Naive thymus-derived CD4-positive, alpha-beta T cell (primary cell): ENCODE results near the gene MRGPRF. TPM values are rescaled to one million over a fixed set of nuclear protein-coding genes. Genes with fewer than 3 reads are reported as not detected.

Experiments used
- ATAC-seq: fragments of 150-1000 bp; cut with Tn5 transposase; 2 replicates; pipeline ENCODE4 v1.10.0; 2021; ENCODE audit warnings: mild to moderate bottlenecking, moderate library complexity
- CTCF ChIA-PET: fragments of 350-600 bp; sonication (Branson Sonifier 250); formaldehyde crosslinking; loops from one replicate; lab custom pipeline; 2021; ENCODE audit warnings: antibody characterized with exemption; lab: Charles Lee
- POLR2A ChIA-PET: fragments of 350-600 bp; sonication (Branson Sonifier 250); formaldehyde crosslinking; loops from one replicate; lab custom pipeline; 2021; ENCODE audit warnings: antibody characterized with exemption, inconsistent platforms; lab: Charles Lee
- DNase-seq, 9 donors: peaks; one replicate each; pipeline versions ENCODE4 v3.0.0 to v3.0.0-alpha.2; 2020 to 2022; ENCODE audit warnings: mixed read lengths in 1 of 9
- H3K27ac ChIP-seq: one replicate; pipeline ENCODE4 v1.7.0; 2013; ENCODE audit warnings: mild to moderate bottlenecking, low read depth, low read length, moderate library complexity
- H3K27me3 ChIP-seq, 2 donors: one replicate each; pipeline ENCODE4 v1.7.0; 2013; ENCODE audit warnings: low read length in 2 of 2, mild to moderate bottlenecking in 2 of 2, moderate library complexity in 2 of 2; ENCODE audit not compliant: control insufficient read depth in 2 of 2, insufficient read depth in 2 of 2
- H3K36me3 ChIP-seq, 3 experiments: 1 replicate in 2 of 3; 2 replicates in 1 of 3; pipeline ENCODE4 v1.7.0; 2013; ENCODE audit warnings: low read length in 3 of 3, mild to moderate bottlenecking in 3 of 3, moderate library complexity in 1 of 3; ENCODE audit not compliant: insufficient read depth in 3 of 3, control insufficient read depth in 2 of 3
- H3K4me1 ChIP-seq, 2 donors: one replicate each; pipeline ENCODE4 v1.7.0; 2013; ENCODE audit warnings: low read length in 2 of 2, mild to moderate bottlenecking in 2 of 2, moderate library complexity in 1 of 2; ENCODE audit not compliant: control insufficient read depth in 2 of 2, insufficient read depth in 2 of 2
- H3K4me3 ChIP-seq: 2 replicates; pipeline ENCODE4 v1.7.0; 2013; ENCODE audit warnings: mild to moderate bottlenecking, low read length
- H3K9me3 ChIP-seq, 3 experiments: 1 replicate in 2 of 3; 2 replicates in 1 of 3; pipeline ENCODE4 v1.7.0; 2013; ENCODE audit warnings: low read length in 3 of 3; ENCODE audit not compliant: control insufficient read depth in 2 of 3
- H3K27ac Mint-ChIP-seq, 9 donors: one replicate each; pipeline ENCODE4 v1.8.0; 2020 to 2022; ENCODE audit warnings: mixed read lengths in 9 of 9, mild to moderate bottlenecking in 8 of 9, moderate library complexity in 5 of 9, inconsistent platforms in 2 of 9
- H3K27me3 Mint-ChIP-seq, 5 donors: one replicate each; pipeline ENCODE4 v1.8.0; 2021 to 2022; ENCODE audit warnings: mixed read lengths in 5 of 5, mild to moderate bottlenecking in 1 of 5
- H3K36me3 Mint-ChIP-seq, 5 donors: one replicate each; pipeline ENCODE4 v1.8.0; 2020 to 2022; ENCODE audit warnings: mixed read lengths in 5 of 5, mild to moderate bottlenecking in 3 of 5, inconsistent platforms in 1 of 5
- H3K4me1 Mint-ChIP-seq, 7 donors: one replicate each; pipeline ENCODE4 v1.8.0; 2020 to 2022; ENCODE audit warnings: mixed read lengths in 7 of 7, mild to moderate bottlenecking in 3 of 7, inconsistent platforms in 1 of 7
- H3K4me3 Mint-ChIP-seq, 10 donors: one replicate each; pipeline ENCODE4 v1.8.0; 2020 to 2022; ENCODE audit warnings: mild to moderate bottlenecking in 10 of 10, mixed read lengths in 10 of 10, moderate library complexity in 6 of 10, inconsistent platforms in 2 of 10
- H3K9me3 Mint-ChIP-seq, 11 donors: one replicate each; pipeline ENCODE4 v1.8.0; 2020 to 2022; ENCODE audit warnings: mixed read lengths in 11 of 11, mild to moderate bottlenecking in 4 of 11, inconsistent platforms in 1 of 11, moderate library complexity in 1 of 11
- intact Hi-C, 2 donors: fragments of 100-400 bp; cut with micrococcal nuclease; formaldehyde crosslinking; loops; one replicate each; pipeline ENCODE4 v1.15.1; 2023
- polyA plus RNA-seq, 2 donors: library from polyadenylated mRNA; unstranded; fragments of 300-500 nt; fragmentation: Illumina TruSeq; gene quantifications; one replicate each; pipeline ENCODE4 v1.2.3, GENCODE V29; 2021
- total RNA-seq, 6 experiments: library from RNA in 5 of 6; stranded (reverse) in 5 of 6; gene quantifications; 1 replicate in 5 of 6; 2 replicates in 1 of 6; pipeline ENCODE4 v1.2.3 and lab custom pipeline; 2021 to 2026

Gene MRGPRF
- total and polyA plus RNA-seq, 7 experiments from 2014 or later = not detected

GRCh38 chr11:69003301-69003865 is 9.7 kb downstream of the MRGPRF start:
- Histone ChIP-seq H3K36me3 (no peaks in the 10 kb centered on the region), H3K27me3 (no peaks in the 10 kb centered on the region), H3K4me1 (no peaks in the 10 kb centered on the region), H3K4me3 (no peak overlapping the region), H3K27ac (no peak overlapping the region), H3K9me3 (no peaks in the 10 kb centered on the region)
- Mint-ChIP-seq H3K9me3 (no peaks in the 10 kb centered on the region), H3K4me3 (no peak overlapping the region), H3K27me3 (peaks cover 0 to 14% (median 2%) of the 10 kb centered on the region in 5 donors), H3K36me3 (no peaks in the 10 kb centered on the region), H3K27ac (no peak overlapping the region), H3K4me1 (peaks cover 0 to 9% (median 0%) of the 10 kb centered on the region in 7 donors)
- ATAC-seq = no peak
- DNase-seq = no peak
- intact Hi-C loops = no loop called here
- ChIA-PET POLR2A (no interaction called here), CTCF (no interaction called here)

GRCh38 chr11:69002570-69003231 is 10.3 kb downstream of the MRGPRF start:
- Histone ChIP-seq H3K9me3 (no peaks in the 10 kb centered on the region), H3K36me3 (no peaks in the 10 kb centered on the region), H3K4me1 (no peaks in the 10 kb centered on the region), H3K4me3 (no peak overlapping the region), H3K27me3 (no peaks in the 10 kb centered on the region), H3K27ac (no peak overlapping the region)
- Mint-ChIP-seq H3K36me3 (no peaks in the 10 kb centered on the region), H3K27ac (no peak overlapping the region), H3K9me3 (no peaks in the 10 kb centered on the region), H3K4me1 (peaks cover 0 to 9% (median 0%) of the 10 kb centered on the region in 7 donors), H3K4me3 (no peak overlapping the region), H3K27me3 (peaks cover 0 to 14% (median 2%) of the 10 kb centered on the region in 5 donors)
- POLR2A ChIA-PET = no interaction called here
- CTCF ChIA-PET = no interaction called here
- intact Hi-C loops = no loop called here
- DNase-seq = no peak
- ATAC-seq = no peak

GRCh38 chr11:69002110-69002569 is 10.9 kb downstream of the MRGPRF start:
- ATAC-seq (no peak), DNase-seq (no peak)
- H3K27me3 ChIP-seq = no peaks in the 10 kb centered on the region
- H3K4me3 ChIP-seq = no peak overlapping the region
- Mint-ChIP-seq H3K4me1 (peaks cover 0 to 9% (median 0%) of the 10 kb centered on the region in 7 donors), H3K36me3 (no peaks in the 10 kb centered on the region), H3K27ac (peak overlapping the region in 1 of 9 donors; percentile 62), H3K9me3 (no peaks in the 10 kb centered on the region), H3K27me3 (peaks cover 0 to 17% (median 2%) of the 10 kb centered on the region in 5 donors), H3K4me3 (no peak overlapping the region)
- no peaks in the 10 kb centered on the region for H3K9me3 ChIP-seq
- H3K4me1 ChIP-seq = no peaks in the 10 kb centered on the region
- intact Hi-C loops = no loop called here
- H3K27ac ChIP-seq = no peak overlapping the region
- POLR2A ChIA-PET = no interaction called here
- CTCF ChIA-PET = no interaction called here
- no peaks in the 10 kb centered on the region for H3K36me3 ChIP-seq

- peaks cover 0 to 17% (median 2%) of the 10 kb centered on the region in 5 donors for H3K27me3 Mint-ChIP-seq
- ChIA-PET POLR2A (no interaction called here), CTCF (no interaction called here)
- Histone ChIP-seq H3K4me3 (no peak overlapping the region), H3K36me3 (no peaks in the 10 kb centered on the region), H3K9me3 (no peaks in the 10 kb centered on the region), H3K27me3 (no peaks in the 10 kb centered on the region), H3K27ac (no peak overlapping the region), H3K4me1 (no peaks in the 10 kb centered on the region)
- no peak for ATAC-seq
- intact Hi-C loops = no loop called here
- no peak overlapping the region for H3K4me3 Mint-ChIP-seq
- no peaks in the 10 kb centered on the region for H3K36me3 Mint-ChIP-seq
- H3K4me1 Mint-ChIP-seq = peaks cover 0 to 9% (median 0%) of the 10 kb centered on the region in 7 donors
- no peak overlapping the region for H3K27ac Mint-ChIP-seq
- H3K9me3 Mint-ChIP-seq = no peaks in the 10 kb centered on the region
- DNase-seq = no peak
Observed at GRCh38 chr11:69001243-69002081, 11.6 kb downstream of the MRGPRF start.

GRCh38 chr11:69000831-69001242 is 12.2 kb downstream of the MRGPRF start:
- POLR2A ChIA-PET = no interaction called here
- no peaks in the 10 kb centered on the region for H3K4me1 ChIP-seq
- no peaks in the 10 kb centered on the region for H3K27me3 ChIP-seq
- CTCF ChIA-PET = interaction anchor here (0.6 kb wide), 1 partner anchor 38 kb away, joined by 3 read pairs; no protein-coding TSS in a partner anchor
- Mint-ChIP-seq H3K9me3 (no peaks in the 10 kb centered on the region), H3K4me1 (peaks cover 0 to 9% (median 0%) of the 10 kb centered on the region in 7 donors), H3K27ac (no peak overlapping the region), H3K36me3 (no peaks in the 10 kb centered on the region), H3K27me3 (peaks cover 0 to 17% (median 2%) of the 10 kb centered on the region in 5 donors), H3K4me3 (no peak overlapping the region)
- ATAC-seq (no peak), DNase-seq (no peak)
- no peaks in the 10 kb centered on the region for H3K36me3 ChIP-seq
- H3K27ac ChIP-seq = no peak overlapping the region
- no peak overlapping the region for H3K4me3 ChIP-seq
- intact Hi-C loops = no loop called here
- H3K9me3 ChIP-seq = no peaks in the 10 kb centered on the region

- Histone ChIP-seq H3K27me3 (no peaks in the 10 kb centered on the region), H3K4me1 (no peaks in the 10 kb centered on the region), H3K9me3 (no peaks in the 10 kb centered on the region), H3K27ac (no peak overlapping the region), H3K36me3 (no peaks in the 10 kb centered on the region), H3K4me3 (no peak overlapping the region)
- Mint-ChIP-seq H3K9me3 (no peaks in the 10 kb centered on the region), H3K27ac (no peak overlapping the region), H3K27me3 (peaks cover 0 to 13% (median 2%) of the 10 kb centered on the region in 5 donors), H3K4me1 (peaks cover 0 to 9% (median 0%) of the 10 kb centered on the region in 7 donors), H3K36me3 (no peaks in the 10 kb centered on the region), H3K4me3 (no peak overlapping the region)
- ATAC-seq (no peak), DNase-seq (no peak)
- POLR2A ChIA-PET = no interaction called here
- intact Hi-C loops = no loop called here
- CTCF ChIA-PET = interaction anchor here (0.6 kb wide), 1 partner anchor 39 kb away, joined by 3 read pairs; no protein-coding TSS in a partner anchor
Observed at GRCh38 chr11:69000391-69000790, 12.7 kb downstream of the MRGPRF start.
